ENCODE results near the gene WRAP73.

- TF ChIP-seq, protein P1, sequence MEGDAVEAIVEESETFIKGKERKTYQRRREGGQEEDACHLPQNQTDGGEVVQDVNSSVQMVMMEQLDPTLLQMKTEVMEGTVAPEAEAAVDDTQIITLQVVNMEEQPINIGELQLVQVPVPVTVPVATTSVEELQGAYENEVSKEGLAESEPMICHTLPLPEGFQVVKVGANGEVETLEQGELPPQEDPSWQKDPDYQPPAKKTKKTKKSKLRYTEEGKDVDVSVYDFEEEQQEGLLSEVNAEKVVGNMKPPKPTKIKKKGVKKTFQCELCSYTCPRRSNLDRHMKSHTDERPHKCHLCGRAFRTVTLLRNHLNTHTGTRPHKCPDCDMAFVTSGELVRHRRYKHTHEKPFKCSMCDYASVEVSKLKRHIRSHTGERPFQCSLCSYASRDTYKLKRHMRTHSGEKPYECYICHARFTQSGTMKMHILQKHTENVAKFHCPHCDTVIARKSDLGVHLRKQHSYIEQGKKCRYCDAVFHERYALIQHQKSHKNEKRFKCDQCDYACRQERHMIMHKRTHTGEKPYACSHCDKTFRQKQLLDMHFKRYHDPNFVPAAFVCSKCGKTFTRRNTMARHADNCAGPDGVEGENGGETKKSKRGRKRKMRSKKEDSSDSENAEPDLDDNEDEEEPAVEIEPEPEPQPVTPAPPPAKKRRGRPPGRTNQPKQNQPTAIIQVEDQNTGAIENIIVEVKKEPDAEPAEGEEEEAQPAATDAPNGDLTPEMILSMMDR (IDR thresholded peaks at IDR 0.05) = no peak
- no peak for TF ChIP-seq POLR2A (IDR thresholded peaks at IDR 0.05)
Measured at GRCh38 chr1:3625151-3625907, 24.6 kb downstream of the WRAP73 start.
